ENCODE measurements around the gene SLC2A3.
"Not testable (repeated sequence)": the region's sequence is repeated elsewhere in the genome, so short reads cannot be mapped to it uniquely, and the experiment has no call there.

Gene SLC2A3

DNA sequence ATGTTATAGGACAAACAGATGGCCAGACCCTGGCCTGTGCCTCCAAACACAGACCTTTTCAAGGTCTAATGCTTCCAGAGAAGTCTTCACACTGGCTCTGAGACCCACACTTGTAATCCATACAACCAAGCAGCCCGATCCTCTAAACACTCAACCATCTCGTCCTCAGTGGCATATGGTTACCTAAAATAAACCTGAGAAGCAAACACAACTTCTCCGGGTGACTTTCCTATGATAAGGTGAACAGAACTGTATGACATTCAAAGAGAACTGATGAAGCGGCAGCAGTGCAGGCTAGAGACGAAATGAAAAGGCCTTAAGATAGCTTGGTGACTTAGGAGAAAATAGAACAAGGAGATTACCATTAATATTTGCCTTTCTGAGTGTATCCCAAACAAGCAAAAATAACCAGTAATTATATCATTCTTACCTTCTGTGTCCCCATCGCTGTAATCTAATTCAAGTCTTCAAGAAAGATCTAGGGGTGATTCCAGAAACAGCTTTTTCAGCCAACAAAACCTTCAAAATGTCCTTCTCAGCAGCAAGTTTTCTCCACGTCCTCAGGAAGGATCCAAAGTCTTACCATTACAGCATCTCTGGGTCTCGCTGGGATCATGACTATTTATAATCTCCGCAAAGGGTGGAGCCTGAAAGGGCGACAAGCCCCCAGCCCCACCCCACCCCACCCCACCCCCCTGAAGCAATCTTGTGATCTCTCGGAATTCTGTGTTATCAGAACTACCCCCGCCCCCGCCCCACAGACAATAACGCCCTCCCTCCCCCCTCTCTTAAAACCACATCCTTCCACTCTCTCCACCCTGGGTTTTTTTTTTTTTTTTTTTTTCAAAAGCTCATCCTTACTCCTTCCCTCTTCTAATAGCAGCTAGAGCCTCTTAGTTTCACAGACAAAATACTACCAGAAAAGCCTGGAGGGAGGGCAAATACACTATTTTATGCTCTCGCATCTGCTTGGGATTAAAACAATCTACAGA lies at the start of gene SLC2A3:
Gene SLC2A3 (minus strand): TSS at position 598 of the 992 bp plus-strand sequence. CDS start 153 bp downstream, at position 445.
- DNase-seq, result peak; percentile 4

DNA sequence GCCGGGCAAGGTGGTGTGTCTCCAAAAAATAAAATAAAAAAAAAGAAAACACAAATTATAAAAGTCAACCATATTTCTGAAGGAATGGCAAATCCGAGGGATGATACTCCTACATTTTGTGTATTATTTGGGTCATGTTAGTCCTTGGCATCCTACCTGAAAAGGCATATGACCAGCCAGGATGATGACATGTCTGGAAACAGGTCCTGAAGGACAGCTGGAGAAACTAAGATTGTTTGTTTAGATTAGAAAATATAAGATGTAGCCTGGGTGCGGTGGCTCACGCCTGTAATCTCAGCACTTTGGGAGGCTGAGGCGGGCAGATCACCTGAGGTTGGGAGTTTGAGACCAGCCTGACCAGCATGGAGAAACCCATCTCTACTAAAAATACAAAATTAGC lies 48.9 kb upstream of the SLC2A3 start:
- DNase-seq, result no peak

DNA sequence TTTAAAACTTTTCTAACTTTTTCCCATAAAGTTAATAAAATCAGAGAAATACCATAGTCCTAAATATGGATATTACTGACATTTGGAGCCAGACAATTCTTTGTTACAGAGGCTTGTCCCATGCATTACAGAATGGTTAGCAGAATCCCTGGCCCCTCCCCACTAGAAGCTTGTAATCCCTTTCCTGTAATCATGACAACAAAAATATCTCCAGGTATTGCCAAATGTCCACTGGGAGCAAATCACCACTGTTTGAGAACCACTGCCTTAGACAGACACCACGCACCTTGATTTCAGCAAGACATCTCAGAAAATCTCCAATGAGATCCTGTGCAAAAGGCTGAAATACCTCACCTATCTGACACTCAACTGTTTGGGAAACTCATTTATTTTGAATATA lies 47.5 kb upstream of the SLC2A3 start:
- not testable (repeated sequence) for DNase-seq

DNA sequence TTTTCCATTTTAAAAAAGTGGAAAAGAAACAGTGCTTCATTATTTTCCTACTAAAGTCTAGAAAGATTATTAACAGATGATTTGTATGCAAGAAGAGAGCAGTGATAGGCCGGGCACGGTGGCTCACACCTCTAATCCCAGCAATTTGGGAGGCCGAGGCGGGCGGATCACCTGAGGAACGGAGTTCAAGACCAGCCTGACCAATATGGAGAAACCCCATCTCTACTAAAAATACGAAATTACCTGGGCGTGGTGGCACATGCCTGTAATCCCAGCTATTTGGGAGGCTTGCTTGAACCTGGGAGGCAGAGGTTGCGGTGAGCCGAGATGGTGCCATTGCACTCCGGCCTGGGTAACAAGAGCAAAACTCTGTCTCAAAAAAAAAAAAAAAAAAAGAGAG lies 47.0 kb upstream of the SLC2A3 start:
- not testable (repeated sequence) for DNase-seq

DNA sequence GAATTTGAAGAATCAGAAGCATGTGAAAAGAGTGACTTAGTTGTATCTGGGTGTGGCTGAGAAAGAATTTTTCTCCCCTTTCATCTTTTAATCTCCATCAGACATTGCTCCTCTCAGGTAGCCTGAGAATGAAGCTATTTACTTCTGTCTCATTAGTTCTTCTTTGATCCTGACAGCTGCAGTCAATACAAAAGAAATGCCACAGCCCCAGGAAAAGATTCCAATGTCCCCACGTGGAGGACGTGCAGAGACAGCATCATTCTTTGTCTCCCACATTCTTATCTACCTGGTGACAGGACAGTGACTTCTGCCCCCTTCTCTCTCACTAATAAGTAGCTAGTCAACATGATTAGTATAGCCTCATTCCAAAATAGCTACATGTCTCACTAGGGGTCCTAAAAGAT lies 46.3 kb upstream of the SLC2A3 start:
- not testable (repeated sequence) for DNase-seq

DNA sequence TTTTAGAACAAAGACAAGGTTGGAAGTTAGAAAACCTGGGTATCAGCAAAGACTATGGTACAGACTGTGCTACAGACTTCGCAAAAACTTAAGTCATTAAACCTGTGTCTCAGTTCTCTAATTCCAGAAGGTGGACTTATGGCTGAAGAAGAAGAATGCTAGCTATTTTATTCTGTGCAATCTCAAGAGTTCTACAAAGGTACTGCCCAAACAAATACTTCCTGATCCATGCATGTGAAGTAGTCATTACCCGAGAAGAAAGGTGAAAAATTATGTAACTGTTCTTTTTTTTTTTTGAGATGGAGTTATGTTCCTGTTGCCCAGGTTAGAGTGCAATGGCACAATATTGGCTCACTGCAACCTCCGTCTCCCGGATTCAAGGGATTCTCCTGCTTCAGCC lies 45.5 kb upstream of the SLC2A3 start:
- no peak for DNase-seq

DNA sequence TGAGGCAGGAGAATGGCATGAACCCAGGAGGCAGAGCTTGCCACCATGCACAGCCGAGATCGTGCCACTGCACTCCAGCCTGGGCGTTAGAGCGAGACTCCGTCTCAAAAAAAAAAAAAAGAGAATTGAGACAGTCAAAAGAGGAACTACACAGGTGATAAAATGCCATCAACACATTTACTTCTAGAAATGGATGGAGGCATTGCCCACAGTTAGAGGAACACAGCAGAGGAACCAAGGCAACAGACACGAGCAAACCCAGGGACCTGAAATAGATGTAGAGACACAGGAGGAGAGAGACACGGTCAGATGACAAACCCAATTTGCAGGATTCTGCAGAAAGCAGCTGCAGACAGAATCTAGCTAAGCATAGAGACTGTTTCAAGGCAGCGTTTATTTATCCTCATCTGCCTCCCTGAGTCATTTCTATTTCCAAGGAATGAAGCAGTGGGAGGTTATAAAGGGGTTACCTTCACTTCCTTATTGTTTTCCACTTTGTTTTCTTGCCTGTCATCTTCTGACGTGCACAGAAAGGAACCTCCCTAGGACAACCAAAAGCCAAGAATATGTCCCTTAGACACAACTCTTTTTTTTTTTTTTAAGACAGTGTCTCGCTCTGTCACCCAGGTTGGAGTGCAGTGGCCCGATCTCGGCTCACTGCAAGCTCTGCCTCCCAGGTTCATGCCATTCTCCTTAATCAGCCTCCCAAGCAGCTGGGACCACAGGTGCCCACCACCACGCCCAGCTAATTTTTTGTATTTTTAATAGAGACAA lies 41.6 kb upstream of the SLC2A3 start:
- DNase-seq, result not testable (repeated sequence)

DNA sequence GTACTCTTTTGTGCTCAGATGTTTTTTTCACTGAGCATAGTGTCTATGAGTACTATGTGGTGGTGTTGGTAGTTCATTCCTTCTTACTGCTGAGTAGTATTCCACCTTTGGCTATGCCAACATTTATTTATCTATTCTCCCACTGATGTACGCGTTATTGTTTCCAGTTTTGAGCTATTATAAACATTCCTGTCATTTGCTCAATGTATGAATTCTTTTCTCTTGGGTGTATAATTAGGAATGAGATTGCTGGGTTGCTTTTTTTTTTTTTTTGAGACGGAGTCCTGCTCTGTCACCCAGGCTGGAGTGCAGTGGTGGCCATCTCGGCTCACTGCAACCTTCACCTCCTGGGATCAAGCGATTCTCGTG lies 37.5 kb upstream of the SLC2A3 start:
- no peak for DNase-seq

DNA sequence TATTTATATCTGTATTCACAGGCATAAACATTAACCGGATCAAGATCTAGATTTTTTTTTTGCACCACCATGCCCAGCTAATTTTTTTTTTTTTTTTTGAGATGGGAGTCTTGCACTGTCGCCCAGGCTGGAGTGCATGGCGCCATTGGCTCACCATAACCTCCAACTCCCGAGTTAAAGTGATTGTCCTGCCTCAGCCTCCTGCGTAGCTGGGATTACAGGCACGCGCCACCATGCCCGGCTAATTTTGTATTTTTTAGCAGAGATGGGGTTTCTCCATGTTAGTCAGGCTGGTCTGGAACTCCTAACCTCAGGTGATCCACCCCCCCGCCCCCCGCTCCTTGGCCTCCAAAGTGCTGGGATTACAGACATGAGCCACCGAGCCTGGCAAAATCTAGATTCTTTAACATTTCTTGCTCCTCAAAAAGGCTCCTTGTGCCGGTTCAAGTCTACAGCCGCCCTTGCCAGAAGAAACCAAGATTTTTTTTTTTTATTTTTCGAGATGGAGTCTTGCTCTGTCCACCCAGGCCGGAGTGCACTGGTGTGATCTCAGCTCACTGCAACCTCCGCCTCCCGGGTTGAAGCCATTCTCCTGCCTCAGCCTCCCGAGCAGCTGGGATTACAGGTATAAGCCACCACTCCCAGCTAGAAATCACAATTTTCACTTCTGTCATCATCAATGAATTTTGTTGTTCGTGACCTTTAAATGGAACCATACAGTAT lies 36.9 kb upstream of the SLC2A3 start:
- no peak for DNase-seq

DNA sequence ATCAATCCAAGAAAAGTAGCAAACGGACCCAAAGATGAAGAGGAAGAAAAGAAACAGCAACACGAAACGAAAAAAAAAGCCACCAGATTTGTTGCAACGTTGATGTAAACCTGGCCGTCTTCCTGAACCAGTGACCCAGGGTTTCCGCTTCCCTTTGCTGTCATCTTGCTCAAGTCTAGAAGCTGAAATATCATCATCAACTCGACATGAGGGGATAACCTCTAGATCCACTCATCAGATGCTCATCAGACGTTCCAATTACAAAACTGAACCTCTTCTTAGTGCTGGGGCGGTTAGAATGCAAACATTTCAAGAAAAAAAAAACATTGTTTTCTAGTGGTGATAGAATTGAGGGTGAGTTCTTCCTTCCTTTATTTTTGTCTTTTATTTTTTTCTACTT lies 36.3 kb upstream of the SLC2A3 start:
- not testable (repeated sequence) for DNase-seq

DNA sequence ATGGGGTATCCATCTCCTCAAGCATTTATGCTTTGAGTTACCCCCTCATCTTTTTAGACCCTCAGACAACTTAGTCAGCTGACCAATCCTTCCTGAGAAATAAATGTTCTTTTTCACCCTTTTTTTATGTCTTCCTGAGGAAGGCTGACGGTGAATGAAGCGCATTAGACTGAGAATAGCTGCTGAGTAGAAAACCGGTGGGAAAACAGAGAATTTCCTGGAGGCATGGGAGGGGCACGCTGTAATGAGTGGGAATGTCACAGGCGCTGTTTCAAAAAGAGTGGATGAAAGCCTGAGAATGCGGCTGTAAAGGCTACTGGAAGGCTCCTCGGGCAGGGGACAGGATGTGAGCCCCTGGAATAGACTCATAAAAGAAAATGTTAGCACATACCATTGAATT lies 35.8 kb upstream of the SLC2A3 start:
- DNase-seq, result not testable (repeated sequence)

DNA sequence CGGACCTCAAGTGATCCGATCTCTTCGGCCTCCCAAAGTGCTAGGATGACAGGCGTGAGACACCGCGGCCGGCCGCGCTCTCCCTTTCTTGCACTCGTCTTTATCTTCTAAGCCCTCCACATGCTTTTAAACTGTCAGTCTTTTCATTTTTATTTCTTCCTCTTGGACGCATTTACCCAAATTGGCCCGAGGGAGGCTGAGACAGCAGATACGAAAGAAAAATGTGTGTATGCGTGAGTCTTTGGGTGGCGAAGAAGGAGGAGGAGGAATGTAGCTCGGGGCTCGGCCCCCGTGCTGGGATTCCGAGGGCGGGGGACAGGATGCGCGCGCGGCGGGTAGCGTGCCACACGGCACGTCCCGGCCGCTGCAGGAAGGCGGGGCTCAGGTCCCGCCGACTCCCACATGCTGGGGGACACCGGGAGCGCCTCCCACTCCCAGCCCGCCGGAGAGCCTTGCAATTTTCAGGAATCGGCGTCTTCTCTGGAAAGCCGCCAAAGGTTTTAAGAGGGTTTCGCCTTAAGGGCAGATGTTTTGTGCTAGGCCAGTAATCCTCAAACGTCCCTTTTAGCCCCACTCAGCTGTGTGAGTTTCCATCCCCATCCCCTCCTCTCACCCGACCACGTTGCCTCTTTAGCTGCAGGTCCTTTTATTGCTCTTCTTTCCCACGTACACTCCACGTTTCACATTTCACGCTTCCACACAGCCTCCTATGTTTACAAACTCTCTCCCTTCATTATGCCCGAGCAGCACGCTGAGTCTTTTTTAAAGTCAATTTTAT lies 34.7 kb upstream of the SLC2A3 start:
- DNase-seq, result peak; percentile 44

DNA sequence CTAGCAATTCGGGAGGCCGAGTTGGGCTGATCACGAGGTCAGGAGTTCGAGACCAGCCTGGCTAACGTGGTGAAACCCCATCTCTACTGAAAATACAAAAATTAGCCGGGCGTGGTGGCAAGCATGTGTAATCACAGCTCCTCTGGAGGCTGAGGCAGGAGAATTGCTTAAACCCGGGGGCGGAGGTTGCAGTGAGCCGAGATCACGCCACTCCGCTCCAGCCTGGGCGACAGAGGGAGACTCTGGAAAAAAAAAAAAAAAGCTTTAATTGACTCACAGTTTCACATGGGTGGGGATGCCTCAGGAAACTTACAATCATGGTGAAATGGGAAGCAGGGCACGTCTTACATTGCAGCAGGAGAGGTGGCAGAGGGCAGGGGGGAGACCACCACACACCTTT lies 30.6 kb upstream of the SLC2A3 start:
- DNase-seq, result no peak

DNA sequence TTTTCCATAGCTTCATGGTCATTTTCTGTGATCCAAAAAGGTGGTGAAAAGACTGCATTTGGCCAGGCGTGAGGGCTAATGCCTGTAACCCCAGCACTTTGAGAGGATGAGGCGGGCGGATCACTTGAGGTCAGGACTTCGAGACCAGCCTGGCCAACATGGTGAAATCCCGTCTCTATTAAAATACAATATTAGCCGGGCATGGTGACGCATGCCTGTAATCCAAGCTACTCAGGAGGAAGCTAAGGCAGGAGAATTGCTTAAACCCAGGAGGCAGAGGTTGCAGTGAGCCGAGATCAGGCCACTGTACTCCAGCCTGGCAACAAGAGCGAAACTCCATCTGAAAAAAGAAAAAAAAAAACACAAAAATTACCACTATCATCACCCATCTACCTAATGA lies 28.7 kb upstream of the SLC2A3 start:
- DNase-seq, result not testable (repeated sequence)

DNA sequence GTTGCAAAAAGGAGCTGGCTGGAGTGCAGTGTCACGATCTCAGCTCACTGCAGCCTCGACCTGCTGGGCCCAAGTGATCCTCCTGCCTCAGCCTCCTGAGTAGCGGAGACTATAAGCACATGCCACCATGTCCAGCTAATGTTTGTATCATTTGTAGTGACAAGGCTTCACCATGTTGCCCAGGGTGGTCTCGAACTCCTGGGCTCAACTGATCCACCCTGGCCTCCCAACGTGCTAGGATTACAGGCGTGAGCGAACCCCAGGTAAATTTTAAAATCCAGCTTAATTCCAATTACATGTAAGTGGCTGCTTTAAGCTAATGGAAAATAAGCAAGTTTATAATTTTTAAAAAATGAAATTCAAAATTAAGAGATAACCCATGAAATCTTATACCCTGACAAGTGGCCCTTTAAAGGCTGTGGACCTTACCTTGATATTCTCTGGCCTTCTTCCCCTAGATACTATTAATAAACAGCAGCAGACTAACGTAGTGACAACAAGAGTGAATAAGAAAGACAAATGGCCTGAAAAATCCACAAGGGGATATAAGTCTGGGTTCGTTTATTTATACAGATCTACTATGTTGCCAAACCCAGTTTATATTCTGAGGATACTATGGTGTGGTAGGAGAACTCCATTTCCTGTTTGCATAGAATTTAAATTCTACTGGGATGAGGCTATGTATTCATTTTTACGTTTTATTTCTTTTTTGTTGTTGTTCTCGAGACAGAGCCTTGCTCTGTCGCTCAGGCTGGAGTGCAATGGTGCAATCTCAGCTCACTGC lies 25.6 kb upstream of the SLC2A3 start:
- DNase-seq, result no peak

DNA sequence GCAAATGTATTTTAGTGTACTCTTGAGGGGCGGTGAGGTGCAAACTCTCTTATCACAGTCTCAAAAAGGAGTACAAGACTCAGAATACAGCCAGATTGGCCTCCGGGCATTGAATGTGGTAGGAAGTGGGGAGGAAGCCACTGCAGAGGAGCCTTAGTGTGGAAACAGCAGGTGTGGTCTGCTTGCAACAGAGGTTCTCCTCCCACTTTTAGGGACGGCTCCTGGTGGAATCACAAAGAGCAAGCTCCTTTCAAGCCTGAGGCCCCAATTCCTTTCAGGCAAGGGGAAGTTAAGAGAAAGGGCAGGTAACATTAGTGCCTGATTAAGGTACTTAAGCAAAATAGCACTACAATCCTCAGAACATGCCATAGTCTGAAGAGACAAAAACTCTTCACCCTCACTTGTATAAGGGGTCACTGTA lies 23.7 kb upstream of the SLC2A3 start:
- DNase-seq, result no peak

DNA sequence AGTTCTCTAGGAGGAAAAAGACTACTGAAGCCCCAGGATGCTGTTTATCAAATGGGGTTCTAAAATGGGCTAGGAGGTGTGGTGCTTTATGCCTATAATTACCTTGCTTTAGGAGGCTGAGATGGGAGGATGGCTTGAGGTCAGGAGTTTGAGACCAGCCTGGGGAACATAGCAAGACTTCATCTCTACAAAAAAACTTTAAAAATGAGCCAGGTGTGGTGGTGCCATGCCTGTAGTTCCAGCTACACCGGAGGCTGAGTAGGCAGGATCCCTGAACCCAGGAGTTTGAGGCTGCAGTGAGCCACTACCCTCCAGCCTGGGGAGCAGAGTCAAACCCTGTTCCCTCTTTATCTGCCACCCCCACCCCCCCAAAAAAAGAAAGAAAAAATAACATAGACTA lies 23.3 kb upstream of the SLC2A3 start:
- no peak for DNase-seq

DNA sequence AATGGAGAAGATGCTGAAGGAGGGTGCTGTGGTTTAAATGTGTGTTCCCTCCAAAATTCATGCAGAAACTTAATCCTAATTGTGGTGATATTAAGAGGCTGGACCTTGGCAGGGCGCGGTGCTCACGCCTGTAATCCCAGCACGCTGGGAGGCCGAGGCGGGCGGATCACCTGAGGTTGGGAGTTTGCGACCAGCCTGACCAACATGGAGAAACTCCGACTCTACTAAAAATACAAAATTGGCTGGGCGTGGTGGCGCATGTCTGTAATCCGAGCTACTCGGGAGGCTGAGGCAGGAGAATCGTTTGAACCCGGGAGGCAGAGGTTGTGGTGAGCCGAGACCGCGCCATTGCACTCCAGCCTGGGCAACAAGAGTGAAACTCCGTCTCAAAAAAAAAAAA lies 18.9 kb upstream of the SLC2A3 start:
- DNase-seq, result not testable (repeated sequence)

DNA sequence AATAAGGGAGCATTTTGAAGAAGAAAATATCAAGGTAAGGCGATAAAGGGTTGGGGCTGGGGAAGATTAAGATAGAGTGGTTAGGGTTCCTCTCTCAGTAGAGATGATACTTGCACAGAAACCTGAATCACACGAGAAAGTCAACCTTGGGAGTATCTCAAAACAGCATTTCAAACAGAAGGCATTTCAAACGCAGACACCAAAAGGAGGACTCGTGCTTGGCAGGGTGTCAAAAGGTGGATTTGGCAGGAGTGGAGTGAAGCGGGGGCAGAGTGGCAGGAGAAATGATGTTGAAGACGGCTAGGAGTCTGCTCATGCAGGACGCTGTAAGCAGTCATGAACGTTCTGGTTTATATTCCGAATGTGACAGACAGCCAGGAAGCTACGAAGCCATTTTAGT lies 18.4 kb upstream of the SLC2A3 start:
- DNase-seq, result not testable (repeated sequence)

DNA sequence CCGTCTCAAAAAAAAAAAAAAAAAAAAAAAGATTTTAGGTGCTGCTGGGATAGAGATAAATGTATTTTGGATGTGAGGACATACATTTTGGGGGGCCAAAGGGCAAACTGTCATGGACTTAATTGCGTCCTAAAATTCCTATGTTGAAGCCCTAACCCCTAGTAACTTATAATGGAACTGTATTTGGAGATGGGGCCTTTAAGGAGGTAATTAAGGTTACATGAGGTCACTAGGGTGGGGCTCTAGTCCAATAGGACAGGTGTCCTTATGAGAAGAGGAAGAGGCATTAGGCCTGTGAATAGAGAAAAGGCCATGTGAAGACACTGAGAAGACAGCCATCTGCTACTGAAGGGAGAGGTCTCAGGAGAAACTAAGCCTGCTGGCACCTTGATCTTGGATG lies 17.9 kb upstream of the SLC2A3 start:
- DNase-seq, result not testable (repeated sequence)

DNA sequence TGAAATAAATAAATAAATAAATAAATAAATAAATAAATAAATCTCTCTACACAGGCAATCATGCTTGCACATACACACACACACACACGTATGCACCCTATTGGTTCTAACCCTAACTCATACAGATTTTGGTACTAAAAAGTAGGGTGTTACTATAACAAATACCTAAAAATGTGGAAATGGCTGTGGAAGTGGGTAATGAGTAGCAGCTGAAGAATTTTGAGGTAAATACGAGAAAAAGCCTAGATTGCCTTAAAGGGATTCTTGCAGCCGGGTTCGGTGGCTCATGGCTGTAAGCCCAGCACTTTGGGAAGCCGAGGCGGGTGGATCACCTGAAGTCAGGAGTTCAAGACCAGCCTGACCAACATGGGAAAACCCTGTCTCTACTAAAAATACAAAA lies 15.7 kb upstream of the SLC2A3 start:
- no peak for DNase-seq
